DOHH2 (cell line): ENCODE measurements around the gene GCC2.
A peak's percentile ranks its signal among the peaks of the same experiment; 100 is the strongest.

Source experiments
- H3F3A ChIP-seq: fragments of 200-600 bp; sonication (generic), shearing (Covaris generic); 2 replicates; pipeline ENCODE4 v1.6.0; 2016; ENCODE audit warnings: antibody characterized with exemption, mild to moderate bottlenecking; ENCODE audit not compliant: control insufficient read depth, insufficient read depth
- H3K27ac ChIP-seq: fragments of 200-600 bp; sonication (generic); 2 replicates; pipeline ENCODE4 v1.5.1; 2014; ENCODE audit warnings: low read depth, mild to moderate bottlenecking, low read length, moderate library complexity
- H3K27me3 ChIP-seq: fragments of 200-600 bp; sonication (generic); 2 replicates; pipeline ENCODE4 v1.6.1; 2014; ENCODE audit warnings: mild to moderate bottlenecking, low read length, mixed read lengths; ENCODE audit not compliant: control insufficient read depth
- H3K36me3 ChIP-seq: fragments of 200-600 bp; sonication (generic); 2 replicates; pipeline ENCODE4 v1.6.1; 2014; ENCODE audit warnings: mild to moderate bottlenecking, low read length, moderate library complexity, mixed read lengths; ENCODE audit not compliant: control insufficient read depth
- H3K4me1 ChIP-seq: fragments of 200-600 bp; sonication (generic); 2 replicates; pipeline ENCODE4 v1.6.1; 2014; ENCODE audit warnings: mild to moderate bottlenecking, low read length, mixed read lengths; ENCODE audit not compliant: control insufficient read depth
- H3K4me2 ChIP-seq: fragments of 200-600 bp; sonication (generic); 2 replicates; pipeline ENCODE4 v1.6.0; 2014; ENCODE audit warnings: mild to moderate bottlenecking, low read length, moderate library complexity
- H3K4me3 ChIP-seq: fragments of 200-600 bp; sonication (generic); 2 replicates; pipeline ENCODE4 v1.5.1; 2014; ENCODE audit warnings: mild to moderate bottlenecking, low read length, mixed read lengths
- H3K79me2 ChIP-seq: fragments of 200-600 bp; sonication (generic); 2 replicates; pipeline ENCODE4 v1.6.1; 2014; ENCODE audit warnings: mild to moderate bottlenecking, low read length, mixed read lengths; ENCODE audit not compliant: control insufficient read depth
- H3K9me2 ChIP-seq: fragments of 200-600 bp; sonication (generic); replicated peaks from 2 replicates; pipeline ENCODE4 v1.6.1; 2014; ENCODE audit warnings: mild to moderate bottlenecking, low read length, mixed read lengths; ENCODE audit not compliant: control insufficient read depth
- H3K9me3 ChIP-seq: fragments of 200-600 bp; sonication (generic); 2 replicates; pipeline ENCODE4 v1.6.1; 2014; ENCODE audit warnings: antibody characterized with exemption, low read length, mixed read lengths; ENCODE audit not compliant: control insufficient read depth, insufficient read depth
- H4K20me1 ChIP-seq: fragments of 200-600 bp; sonication (generic); 2 replicates; pipeline ENCODE4 v1.6.0; 2014; ENCODE audit warnings: low read depth, mild to moderate bottlenecking, antibody characterized with exemption, low read length, moderate library complexity; ENCODE audit not compliant: control insufficient read depth, insufficient read depth
- CTCF ChIP-seq: fragments of 200-600 bp; sonication (generic); IDR thresholded peaks from one replicate; pipeline ENCODE4 v1.5.1; 2014; ENCODE audit warnings: antibody characterized with exemption, mild to moderate bottlenecking, low read depth, low read length; ENCODE audit not compliant: poor library complexity, severe bottlenecking
- EZH2phosphoT487 ChIP-seq: fragments of 200-600 bp; sonication (generic); IDR thresholded peaks from 2 replicates; pipeline ENCODE4 v1.6.1; 2017; ENCODE audit warnings: borderline replicate concordance, mild to moderate bottlenecking, antibody characterized with exemption, low read length, moderate library complexity, mixed read lengths

GCC2 gene

GRCh38 chr2:108436976-108437375 lies 12.0 kb upstream of the GCC2 start:
- H3K36me3 ChIP-seq: no peaks in the 10 kb centered on the region
- peaks cover 14% of the 10 kb centered on the region for H3K4me1 ChIP-seq
- H3K4me2 ChIP-seq: no peak overlapping the region
- H3K79me2 ChIP-seq: no peaks in the 10 kb centered on the region
- H3F3A ChIP-seq: no peaks in the 10 kb centered on the region
- H4K20me1 ChIP-seq: no peaks in the 10 kb centered on the region
- no peak overlapping the region for H3K4me3 ChIP-seq
- H3K9me2 ChIP-seq: no peaks in the 10 kb centered on the region
- TF ChIP-seq CTCF: no peak
- no peak for TF ChIP-seq EZH2phosphoT487
- no peak overlapping the region for H3K27ac ChIP-seq
- no peaks in the 10 kb centered on the region for H3K9me3 ChIP-seq
- H3K27me3 ChIP-seq: no peaks in the 10 kb centered on the region

- no peaks in the 10 kb centered on the region for H3K36me3 ChIP-seq
- H3K4me2 ChIP-seq: peak overlapping the region; percentile 35; the same call in 1 of the 2 replicates
- H4K20me1 ChIP-seq: no peaks in the 10 kb centered on the region
- H3K4me1 ChIP-seq: peaks cover 12% of the 10 kb centered on the region
- no peaks in the 10 kb centered on the region for H3K27me3 ChIP-seq
- no peaks in the 10 kb centered on the region for H3K9me3 ChIP-seq
- no peak overlapping the region for H3K4me3 ChIP-seq
- no peak overlapping the region for H3K27ac ChIP-seq
- no peaks in the 10 kb centered on the region for H3K9me2 ChIP-seq
- no peak for TF ChIP-seq EZH2phosphoT487
- TF ChIP-seq CTCF: no peak
- H3F3A ChIP-seq: no peaks in the 10 kb centered on the region
- no peaks in the 10 kb centered on the region for H3K79me2 ChIP-seq
Observed at GRCh38 chr2:108441712-108442111, 7.3 kb upstream of the GCC2 start.

DNA sequence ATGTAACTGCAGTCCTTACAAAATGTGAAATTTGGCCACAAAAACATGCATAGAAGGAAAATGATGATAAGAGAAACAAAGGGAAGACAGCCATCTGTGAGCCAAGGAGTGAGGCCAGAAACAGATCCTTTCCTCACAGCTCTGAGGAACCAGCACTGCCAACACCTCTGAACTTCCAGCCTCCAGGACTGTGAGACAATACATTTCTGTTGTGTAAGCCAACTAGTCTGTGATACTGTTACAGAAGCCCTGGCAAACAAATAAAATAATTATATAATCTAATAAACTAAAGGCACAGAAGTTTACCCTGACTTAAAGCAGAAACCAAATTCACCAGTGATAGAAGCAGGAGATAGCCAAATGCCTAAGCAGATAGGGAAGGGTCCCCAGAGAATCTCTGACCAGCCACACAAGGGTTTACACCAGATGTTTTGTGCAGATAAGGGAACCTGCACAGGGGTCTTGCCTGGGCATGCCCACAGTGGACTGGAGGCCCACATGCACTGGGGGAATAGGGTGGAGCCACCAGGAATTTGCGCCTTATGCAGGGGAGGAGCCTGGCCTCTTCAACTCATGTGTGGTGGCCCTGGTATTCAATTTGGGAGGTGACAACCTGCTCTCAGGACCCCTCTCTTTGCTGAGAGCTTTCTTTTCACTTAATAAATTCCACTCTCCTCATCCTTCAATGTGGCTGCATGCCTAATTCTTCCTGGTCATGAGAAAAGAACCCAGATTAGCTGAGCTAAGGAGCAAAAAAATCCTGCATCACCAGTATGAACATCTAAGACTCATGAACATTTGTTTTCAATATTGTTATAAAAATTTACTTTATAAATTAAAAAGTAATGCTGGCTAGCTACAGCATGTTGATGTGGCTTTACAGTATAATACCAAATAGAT lies 3.8 kb upstream of the GCC2 start:
- H3K27ac ChIP-seq: no peak overlapping the region
- no peaks in the 10 kb centered on the region for H3K9me2 ChIP-seq
- no peak for TF ChIP-seq CTCF
- no peak for TF ChIP-seq EZH2phosphoT487
- H3K4me2 ChIP-seq: no peak overlapping the region
- H3K4me3 ChIP-seq: no peak overlapping the region
- 0 out of 2 replicates have a peak, but pooled peaks cover 2% of the 10 kb centered on the region for H3F3A ChIP-seq
- H3K36me3 ChIP-seq: peaks cover 7% of the 10 kb centered on the region
- H3K27me3 ChIP-seq: no peaks in the 10 kb centered on the region
- no peaks in the 10 kb centered on the region for H4K20me1 ChIP-seq
- H3K9me3 ChIP-seq: no peaks in the 10 kb centered on the region
- H3K79me2 ChIP-seq: peaks cover 17% of the 10 kb centered on the region
- H3K4me1 ChIP-seq: peaks cover 21% of the 10 kb centered on the region
